Thyroid gland (tissue), 4 donors: ENCODE results near the gene APRT.

Experiments
- POLR2A ChIP-seq, 2 donors: fragments of 450-650 bp; IDR thresholded peaks; one replicate each; pipeline ENCODE4 v1.6.1; 2017; ENCODE audit warnings: antibody characterized with exemption in 2 of 2, mild to moderate bottlenecking in 2 of 2, moderate library complexity in 1 of 2
- TF ChIP-seq, protein P1 (sequence below), 6 experiments: fragments of 200-600 bp in 3 of 6; fragments of 450-650 bp in 3 of 6; sonication (generic) in 3 of 6; IDR thresholded peaks; one replicate each; pipeline ENCODE4 v1.5.1; 2016 to 2019; ENCODE audit warnings: antibody characterized with exemption in 6 of 6, mild to moderate bottlenecking in 2 of 6, inconsistent platforms in 1 of 6, moderate library complexity in 1 of 6

DNA sequence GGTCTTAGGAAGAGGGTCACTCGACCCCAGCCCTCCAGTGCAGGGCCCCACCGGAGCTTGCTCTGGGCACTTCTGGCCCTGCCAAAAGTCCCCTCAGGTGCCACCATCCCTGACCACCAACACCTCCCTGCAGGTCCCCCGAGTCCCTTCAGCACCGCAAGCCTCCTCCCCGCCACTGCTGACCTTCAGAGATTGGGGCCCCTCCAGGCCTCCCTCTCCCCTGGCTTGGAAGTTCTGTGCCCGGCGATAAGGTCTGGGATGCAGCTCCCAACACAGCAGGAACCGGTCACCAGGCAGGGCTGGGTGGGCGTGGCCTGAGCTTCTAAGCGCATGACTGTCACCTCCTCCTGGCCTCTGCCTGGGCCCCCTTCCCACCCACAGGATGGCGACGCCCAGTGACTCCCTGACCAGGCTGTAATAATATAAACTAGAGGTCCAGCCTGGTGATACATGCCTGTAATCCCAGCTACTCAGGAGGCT is 37.9 kb downstream of the APRT start:
- TF ChIP-seq POLR2A (IDR thresholded peaks at IDR 0.05), result no peak
- TF ChIP-seq, protein P1, sequence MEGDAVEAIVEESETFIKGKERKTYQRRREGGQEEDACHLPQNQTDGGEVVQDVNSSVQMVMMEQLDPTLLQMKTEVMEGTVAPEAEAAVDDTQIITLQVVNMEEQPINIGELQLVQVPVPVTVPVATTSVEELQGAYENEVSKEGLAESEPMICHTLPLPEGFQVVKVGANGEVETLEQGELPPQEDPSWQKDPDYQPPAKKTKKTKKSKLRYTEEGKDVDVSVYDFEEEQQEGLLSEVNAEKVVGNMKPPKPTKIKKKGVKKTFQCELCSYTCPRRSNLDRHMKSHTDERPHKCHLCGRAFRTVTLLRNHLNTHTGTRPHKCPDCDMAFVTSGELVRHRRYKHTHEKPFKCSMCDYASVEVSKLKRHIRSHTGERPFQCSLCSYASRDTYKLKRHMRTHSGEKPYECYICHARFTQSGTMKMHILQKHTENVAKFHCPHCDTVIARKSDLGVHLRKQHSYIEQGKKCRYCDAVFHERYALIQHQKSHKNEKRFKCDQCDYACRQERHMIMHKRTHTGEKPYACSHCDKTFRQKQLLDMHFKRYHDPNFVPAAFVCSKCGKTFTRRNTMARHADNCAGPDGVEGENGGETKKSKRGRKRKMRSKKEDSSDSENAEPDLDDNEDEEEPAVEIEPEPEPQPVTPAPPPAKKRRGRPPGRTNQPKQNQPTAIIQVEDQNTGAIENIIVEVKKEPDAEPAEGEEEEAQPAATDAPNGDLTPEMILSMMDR (IDR thresholded peaks at IDR 0.05), result no peak
